Astrocyte (in vitro differentiated cells and primary cell): ENCODE data around the gene PPM1A. TPM values are rescaled to one million over a fixed set of nuclear protein-coding genes. Genes with fewer than 3 reads are reported as not detected.

ENCODE experiments used
- DNase-seq: peaks from one replicate; pipeline ENCODE4 v3.0.0-alpha.2; 2010; ENCODE audit warnings: low read depth
- FAIRE-seq: peaks from 2 replicates; lab custom pipeline; 2011; peaks lifted over from hg19 to GRCh38; lab: Jason Lieb, UNC
- H2AFZ ChIP-seq: 2 replicates; pipeline ENCODE4 v1.6.0; 2012; ENCODE audit warnings: low read depth, low read length, inconsistent platforms
- H3K27ac ChIP-seq: 2 replicates; pipeline ENCODE4 v1.5.1; 2011; ENCODE audit warnings: low read depth, low read length, inconsistent platforms
- H3K27me3 ChIP-seq: 2 replicates; pipeline ENCODE4 v1.6.0; 2011; ENCODE audit warnings: low read length, inconsistent platforms; ENCODE audit not compliant: insufficient read depth
- H3K36me3 ChIP-seq: 2 replicates; pipeline ENCODE4 v1.5.1; 2011; ENCODE audit warnings: low read length, inconsistent platforms; ENCODE audit not compliant: insufficient read depth
- H3K4me1 ChIP-seq: 2 replicates; pipeline ENCODE4 v1.5.1; 2011; ENCODE audit warnings: low read length, inconsistent platforms; ENCODE audit not compliant: insufficient read depth
- H3K4me2 ChIP-seq: 2 replicates; pipeline ENCODE4 v1.6.0; 2012; ENCODE audit warnings: low read length, inconsistent platforms
- H3K4me3 ChIP-seq: 2 replicates; pipeline ENCODE4 v1.5.1; 2011; ENCODE audit warnings: low read depth, mild to moderate bottlenecking, low read length, inconsistent platforms; ENCODE audit not compliant: insufficient read depth
- H3K79me2 ChIP-seq: 2 replicates; pipeline ENCODE4 v1.6.0; 2012; ENCODE audit warnings: mild to moderate bottlenecking, low read length, inconsistent platforms; ENCODE audit not compliant: insufficient read depth
- H3K9ac ChIP-seq: 2 replicates; pipeline ENCODE4 v1.6.0; 2012; ENCODE audit warnings: mild to moderate bottlenecking, low read length, inconsistent platforms
- H3K9me3 ChIP-seq: 2 replicates; pipeline ENCODE4 v1.5.1; 2012; ENCODE audit warnings: low read depth, mild to moderate bottlenecking, low read length, inconsistent platforms; ENCODE audit not compliant: insufficient read depth
- H4K20me1 ChIP-seq: 2 replicates; pipeline ENCODE4 v1.6.0; 2012; ENCODE audit warnings: low read length, inconsistent platforms; ENCODE audit not compliant: insufficient read depth
- H3K27ac Mint-ChIP-seq: one replicate; pipeline ENCODE4 v1.8.0; 2021; ENCODE audit warnings: mild to moderate bottlenecking, mixed read lengths; ENCODE audit not compliant: unreplicated experiment
- H3K27me3 Mint-ChIP-seq: one replicate; pipeline ENCODE4 v1.8.0; 2021; ENCODE audit warnings: low read depth, mixed read lengths; ENCODE audit not compliant: unreplicated experiment
- H3K36me3 Mint-ChIP-seq: one replicate; pipeline ENCODE4 v1.8.0; 2021; ENCODE audit warnings: low read depth, mixed read lengths; ENCODE audit not compliant: unreplicated experiment
- H3K4me1 Mint-ChIP-seq: one replicate; pipeline ENCODE4 v1.8.0; 2021; ENCODE audit warnings: low read depth, mixed read lengths; ENCODE audit not compliant: unreplicated experiment
- H3K4me3 Mint-ChIP-seq: one replicate; pipeline ENCODE4 v1.8.0; 2021; ENCODE audit warnings: mild to moderate bottlenecking, moderate library complexity, mixed read lengths; ENCODE audit not compliant: unreplicated experiment
- H3K9me3 Mint-ChIP-seq: one replicate; pipeline ENCODE4 v1.8.0; 2021; ENCODE audit warnings: mild to moderate bottlenecking, mixed read lengths; ENCODE audit not compliant: unreplicated experiment
- CTCF ChIP-seq: IDR thresholded peaks from 2 replicates; pipeline ENCODE4 v1.5.1; 2011; ENCODE audit warnings: low read depth, mild to moderate bottlenecking, inconsistent platforms, low read length, moderate library complexity; ENCODE audit not compliant: insufficient read depth
- EZH2 ChIP-seq: IDR thresholded peaks from 2 replicates; pipeline ENCODE4 v1.6.1; 2012; ENCODE audit warnings: mild to moderate bottlenecking, low read length, inconsistent platforms; ENCODE audit not compliant: insufficient read depth
- total RNA-seq: library from RNA; stranded (reverse); gene quantifications from 2 replicates; pipeline ENCODE4 v1.2.1, GENCODE V29; 2021

PPM1A gene
- total RNA-seq, 1 donor from 2014 or later: 50.3 TPM

- H3K27ac ChIP-seq: no peak overlapping the region
- no peaks in the 10 kb centered on the region for H3K27me3 ChIP-seq
- TF ChIP-seq EZH2 (no peak), CTCF (no peak)
- Mint-ChIP-seq H3K4me1 (peaks cover 1% of the 10 kb centered on the region), H3K36me3 (no peaks in the 10 kb centered on the region), H3K27ac (no peak overlapping the region), H3K9me3 (no peaks in the 10 kb centered on the region), H3K27me3 (no peaks in the 10 kb centered on the region), H3K4me3 (no peak overlapping the region)
- no peaks in the 10 kb centered on the region for H3K9me3 ChIP-seq
- no peak for DNase-seq
- H3K9ac ChIP-seq: no peak overlapping the region
- H3K79me2 ChIP-seq: no peaks in the 10 kb centered on the region
- H2AFZ ChIP-seq: no peak overlapping the region
- H3K36me3 ChIP-seq: no peaks in the 10 kb centered on the region
- no peak for FAIRE-seq
- H4K20me1 ChIP-seq: no peaks in the 10 kb centered on the region
- no peak overlapping the region for H3K4me2 ChIP-seq
- no peak overlapping the region for H3K4me3 ChIP-seq
- H3K4me1 ChIP-seq: no peaks in the 10 kb centered on the region
Measured at GRCh38 chr14:60241091-60241490, 7.9 kb upstream of the PPM1A start.

GRCh38 chr14:60242429-60242828 is 6.6 kb upstream of the PPM1A start:
- FAIRE-seq (no peak), DNase-seq (no peak)
- Histone ChIP-seq H3K4me1 (no peaks in the 10 kb centered on the region), H3K27ac (no peak overlapping the region), H3K4me3 (no peak overlapping the region), H3K4me2 (no peak overlapping the region), H3K79me2 (no peaks in the 10 kb centered on the region), H3K9ac (no peak overlapping the region), H3K36me3 (no peaks in the 10 kb centered on the region), H2AFZ (no peak overlapping the region), H4K20me1 (no peaks in the 10 kb centered on the region), H3K27me3 (no peaks in the 10 kb centered on the region), H3K9me3 (no peaks in the 10 kb centered on the region)
- Mint-ChIP-seq H3K36me3 (no peaks in the 10 kb centered on the region), H3K4me1 (peaks cover 1% of the 10 kb centered on the region), H3K27me3 (no peaks in the 10 kb centered on the region), H3K4me3 (no peak overlapping the region), H3K27ac (no peak overlapping the region), H3K9me3 (no peaks in the 10 kb centered on the region)
- TF ChIP-seq CTCF (no peak), EZH2 (no peak)

GRCh38 chr14:60245380-60246177 is 3.4 kb upstream of the PPM1A start:
- Mint-ChIP-seq H3K4me1 (peaks cover 6% of the 10 kb centered on the region), H3K36me3 (no peaks in the 10 kb centered on the region), H3K4me3 (no peak overlapping the region), H3K27ac (no peak overlapping the region), H3K27me3 (no peaks in the 10 kb centered on the region), H3K9me3 (peaks cover 2% of the 10 kb centered on the region)
- Histone ChIP-seq H3K4me3 (no peak overlapping the region), H3K36me3 (no peaks in the 10 kb centered on the region), H4K20me1 (peaks cover 7% of the 10 kb centered on the region), H3K27me3 (no peaks in the 10 kb centered on the region), H3K27ac (no peak overlapping the region), H3K4me2 (no peak overlapping the region), H2AFZ (no peak overlapping the region), H3K4me1 (peaks cover 7% of the 10 kb centered on the region), H3K9ac (no peak overlapping the region), H3K9me3 (no peaks in the 10 kb centered on the region), H3K79me2 (peaks cover 7% of the 10 kb centered on the region)
- FAIRE-seq: no peak
- no peak for DNase-seq
- TF ChIP-seq EZH2 (no peak), CTCF (no peak)
